Ovary (tissue), 3 donors: ENCODE data around the gene DOCK1.

ENCODE experiments used
- EP300 ChIP-seq: sonication (generic); formaldehyde crosslinking; IDR thresholded peaks from one replicate; pipeline ENCODE4 v1.6.1; 2017; ENCODE audit warnings: antibody characterized with exemption
- POLR2A ChIP-seq: fragments of 450-650 bp; IDR thresholded peaks from one replicate; pipeline ENCODE4 v1.6.1; 2017; ENCODE audit warnings: antibody characterized with exemption, mild to moderate bottlenecking, moderate library complexity
- TF ChIP-seq, protein P1 (sequence below), 3 donors: fragments of 450-650 bp in 2 of 3; fragments of 200-600 bp in 1 of 3; IDR thresholded peaks; one replicate each; pipeline versions ENCODE4 v1.5.1 to v1.8.0; 2016 to 2022; ENCODE audit warnings: antibody characterized with exemption in 3 of 3, mild to moderate bottlenecking in 1 of 3
- donor health status: DM: no; HTN: no; CAD: no.

- TF ChIP-seq, protein P1, sequence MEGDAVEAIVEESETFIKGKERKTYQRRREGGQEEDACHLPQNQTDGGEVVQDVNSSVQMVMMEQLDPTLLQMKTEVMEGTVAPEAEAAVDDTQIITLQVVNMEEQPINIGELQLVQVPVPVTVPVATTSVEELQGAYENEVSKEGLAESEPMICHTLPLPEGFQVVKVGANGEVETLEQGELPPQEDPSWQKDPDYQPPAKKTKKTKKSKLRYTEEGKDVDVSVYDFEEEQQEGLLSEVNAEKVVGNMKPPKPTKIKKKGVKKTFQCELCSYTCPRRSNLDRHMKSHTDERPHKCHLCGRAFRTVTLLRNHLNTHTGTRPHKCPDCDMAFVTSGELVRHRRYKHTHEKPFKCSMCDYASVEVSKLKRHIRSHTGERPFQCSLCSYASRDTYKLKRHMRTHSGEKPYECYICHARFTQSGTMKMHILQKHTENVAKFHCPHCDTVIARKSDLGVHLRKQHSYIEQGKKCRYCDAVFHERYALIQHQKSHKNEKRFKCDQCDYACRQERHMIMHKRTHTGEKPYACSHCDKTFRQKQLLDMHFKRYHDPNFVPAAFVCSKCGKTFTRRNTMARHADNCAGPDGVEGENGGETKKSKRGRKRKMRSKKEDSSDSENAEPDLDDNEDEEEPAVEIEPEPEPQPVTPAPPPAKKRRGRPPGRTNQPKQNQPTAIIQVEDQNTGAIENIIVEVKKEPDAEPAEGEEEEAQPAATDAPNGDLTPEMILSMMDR (IDR thresholded peaks at IDR 0.05) = no peak
- TF ChIP-seq POLR2A (no peak), EP300 (no peak)
These were observed 37.5 kb upstream of the DOCK1 start for GRCh38 chr10:126867567-126868365.
